WTC11 (cell line): ENCODE data around the gene DACT3. TPM values are rescaled to one million over a fixed set of nuclear protein-coding genes. Genes with fewer than 3 reads are reported as not detected.

Experiments
- ATAC-seq: fragments of 200-7000 bp; cut with Tn5 transposase; 2 replicates; pipeline ENCODE4 v1.10.0; 2021; ENCODE audit warnings: mild to moderate bottlenecking, moderate library complexity
- CTCF ChIA-PET: fragments of 300-600 bp; sonication (Branson Sonifier 250); formaldehyde crosslinking; loops from one replicate; lab custom pipeline; 2021; ENCODE audit warnings: antibody characterized with exemption; lab: Charles Lee
- POLR2A ChIA-PET: fragments of 350-600 bp; sonication (Branson Sonifier 250); formaldehyde crosslinking; loops from one replicate; lab custom pipeline; 2021; ENCODE audit warnings: antibody characterized with exemption; lab: Charles Lee
- DNase-seq: peaks from one replicate; pipeline ENCODE4 v3.0.0; 2021; ENCODE audit warnings: low spot score
- H3K27ac Mint-ChIP-seq: 2 replicates; pipeline ENCODE4 v1.8.0; 2021; ENCODE audit warnings: mixed read lengths
- H3K27me3 Mint-ChIP-seq: 2 replicates; pipeline ENCODE4 v1.8.0; 2021; ENCODE audit warnings: low read depth, mild to moderate bottlenecking, moderate library complexity, mixed read lengths
- H3K36me3 Mint-ChIP-seq: 2 replicates; pipeline ENCODE4 v1.8.0; 2021; ENCODE audit warnings: mixed read lengths
- H3K4me1 Mint-ChIP-seq: 2 replicates; pipeline ENCODE4 v1.8.0; 2022; ENCODE audit warnings: mixed read lengths
- H3K4me3 Mint-ChIP-seq: 2 replicates; pipeline ENCODE4 v1.8.0; 2021; ENCODE audit warnings: mild to moderate bottlenecking, moderate library complexity, mixed read lengths
- H3K9me3 Mint-ChIP-seq: 2 replicates; pipeline ENCODE4 v1.8.0; 2021; ENCODE audit warnings: mixed read lengths
- ETV6 ChIP-seq: sonication (generic); formaldehyde crosslinking; IDR thresholded peaks from 2 replicates; pipeline ENCODE4 v1.8.1; 2022; ENCODE audit warnings: mild to moderate bottlenecking, missing genetic modification reagents
- FOXK1 ChIP-seq: sonication (generic); formaldehyde crosslinking; IDR thresholded peaks from 2 replicates; pipeline ENCODE4 v1.8.0; 2022; ENCODE audit warnings: mild to moderate bottlenecking, moderate library complexity, missing genetic modification reagents
- FOXP1 ChIP-seq: sonication (generic); formaldehyde crosslinking; IDR thresholded peaks from 2 replicates; pipeline ENCODE4 v1.8.0; 2022; ENCODE audit warnings: missing genetic modification reagents, mild to moderate bottlenecking, moderate library complexity, borderline replicate concordance
- GTF2I ChIP-seq: fragments of 250-450 bp; sonication (Bioruptor Pico); conservative IDR thresholded peaks from 2 replicates; pipeline ENCODE4 v1.4.0; 2021; ENCODE audit warnings: mild to moderate bottlenecking
- IRF2 ChIP-seq: sonication (generic); formaldehyde crosslinking; IDR thresholded peaks from 2 replicates; pipeline ENCODE4 v1.8.0; 2022; ENCODE audit warnings: low read depth, missing genetic modification reagents, borderline replicate concordance
- KAT7 ChIP-seq: sonication (generic); formaldehyde crosslinking; IDR thresholded peaks from 2 replicates; pipeline ENCODE4 v1.8.1; 2023; ENCODE audit warnings: missing genetic modification reagents, mild to moderate bottlenecking, borderline replicate concordance
- MYBL2 ChIP-seq: sonication (generic); formaldehyde crosslinking; IDR thresholded peaks from 2 replicates; pipeline ENCODE4 v1.8.1; 2023; ENCODE audit warnings: mild to moderate bottlenecking, moderate library complexity, missing genetic modification reagents
- NR1H2 ChIP-seq: sonication (generic); formaldehyde crosslinking; IDR thresholded peaks from 2 replicates; pipeline ENCODE4 v1.9.0; 2021; ENCODE audit warnings: mild to moderate bottlenecking, moderate library complexity, missing genetic modification reagents
- NR2C2 ChIP-seq: sonication (generic); formaldehyde crosslinking; IDR thresholded peaks from 2 replicates; pipeline ENCODE4 v1.8.0; 2022; ENCODE audit warnings: mild to moderate bottlenecking, missing genetic modification reagents
- OVOL2 ChIP-seq: fragments of 250-450 bp; sonication (Bioruptor Pico); IDR thresholded peaks from 2 replicates; pipeline ENCODE4 v1.9.0; 2021; ENCODE audit warnings: mild to moderate bottlenecking, borderline replicate concordance
- SOX15 ChIP-seq: fragments of 250-450 bp; sonication (Bioruptor Pico); IDR thresholded peaks from 2 replicates; pipeline ENCODE4 v1.9.0; 2021; ENCODE audit warnings: mild to moderate bottlenecking
- TCF7 ChIP-seq: sonication (generic); formaldehyde crosslinking; IDR thresholded peaks from 2 replicates; pipeline ENCODE4 v1.8.0; 2022; ENCODE audit warnings: mild to moderate bottlenecking, low read depth, missing genetic modification reagents, moderate library complexity
- ZNF263 ChIP-seq: sonication (generic); formaldehyde crosslinking; IDR thresholded peaks from 2 replicates; pipeline ENCODE4 v1.8.1; 2022; ENCODE audit warnings: low read depth, mild to moderate bottlenecking, moderate library complexity, missing genetic modification reagents
- total RNA-seq: library from RNA; stranded (reverse); gene quantifications from 3 replicates; pipeline ENCODE4 v1.2.3, GENCODE V29; 2021
- TF ChIP-seq, protein P1 (sequence below): sonication (generic); formaldehyde crosslinking; IDR thresholded peaks from 2 replicates; pipeline ENCODE4 v1.8.1; 2023; ENCODE audit warnings: mild to moderate bottlenecking, missing genetic modification reagents
- TF ChIP-seq, protein P2 (sequence below): sonication (generic); formaldehyde crosslinking; IDR thresholded peaks from 2 replicates; pipeline ENCODE4 v1.8.0; 2022; ENCODE audit warnings: missing genetic modification reagents
- TF ChIP-seq, protein P3 (sequence below): sonication (generic); formaldehyde crosslinking; IDR thresholded peaks from 2 replicates; pipeline ENCODE4 v1.8.0; 2023; ENCODE audit warnings: mild to moderate bottlenecking, missing genetic modification reagents
- TF ChIP-seq, protein P4 (sequence below): sonication (generic); formaldehyde crosslinking; IDR thresholded peaks from 2 replicates; pipeline ENCODE4 v1.8.1; 2023; ENCODE audit warnings: mild to moderate bottlenecking, moderate library complexity, missing genetic modification reagents
- TF ChIP-seq, protein P5 (sequence below): sonication (generic); formaldehyde crosslinking; IDR thresholded peaks from 2 replicates; pipeline ENCODE4 v1.8.1; 2022; ENCODE audit warnings: mild to moderate bottlenecking, moderate library complexity, missing genetic modification reagents
- TF ChIP-seq, protein P6 (sequence below): sonication (generic); formaldehyde crosslinking; IDR thresholded peaks from 2 replicates; pipeline ENCODE4 v1.8.1; 2023; ENCODE audit warnings: mild to moderate bottlenecking, missing genetic modification reagents
- TF ChIP-seq, protein P7 (sequence below): sonication (generic); formaldehyde crosslinking; IDR thresholded peaks from 2 replicates; pipeline ENCODE4 v1.8.1; 2022; ENCODE audit warnings: low read depth, mild to moderate bottlenecking, moderate library complexity, missing genetic modification reagents, borderline replicate concordance
- TF ChIP-seq, protein P8 (sequence below): sonication (generic); formaldehyde crosslinking; IDR thresholded peaks from 2 replicates; pipeline ENCODE4 v1.8.0; 2022; ENCODE audit warnings: mild to moderate bottlenecking, missing genetic modification reagents

DACT3 gene
- total RNA-seq, 1 experiment from 2014 or later = 1.9 TPM

DNA sequence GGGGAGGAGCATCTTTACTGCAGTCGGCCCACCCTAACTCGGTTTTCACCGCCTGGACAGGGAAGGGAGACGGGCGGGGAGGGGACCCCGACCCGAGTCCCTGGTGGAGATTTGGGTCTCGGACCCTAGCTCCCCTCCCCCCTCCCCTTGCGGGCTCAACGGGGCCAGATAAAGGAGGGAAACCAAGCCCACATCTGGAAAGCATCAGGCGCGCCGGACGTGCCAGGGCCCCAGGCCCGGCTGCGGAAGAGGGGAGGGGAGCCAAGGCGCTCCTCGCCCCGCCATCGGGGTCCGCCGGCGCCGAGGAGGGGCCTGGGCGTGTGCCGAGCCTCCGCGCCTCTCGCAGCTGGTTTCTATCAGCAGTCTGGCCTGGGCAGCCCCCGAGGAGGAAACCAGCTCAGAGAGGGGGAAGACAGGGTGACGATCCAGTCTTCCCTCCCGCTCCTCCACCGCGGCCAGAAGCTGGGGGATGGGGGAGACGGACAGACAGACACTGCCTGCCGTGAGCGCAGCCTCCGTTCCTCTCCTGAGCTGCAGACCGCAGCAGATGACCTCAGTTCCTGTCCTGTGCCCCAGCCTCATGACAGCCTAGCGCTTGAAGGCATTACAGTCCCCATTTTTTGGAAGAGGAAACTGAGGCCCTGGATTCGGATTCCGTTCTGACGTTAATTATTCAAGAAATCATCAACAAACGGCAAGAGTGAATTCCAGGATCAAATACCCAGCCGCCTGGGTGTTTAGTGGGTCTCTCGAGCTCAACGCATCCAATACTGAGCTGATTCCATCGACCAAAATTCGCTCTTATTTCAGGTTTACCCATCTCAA, 21.4 kb downstream of the DACT3 start (continued):
- TF ChIP-seq, protein P1, sequence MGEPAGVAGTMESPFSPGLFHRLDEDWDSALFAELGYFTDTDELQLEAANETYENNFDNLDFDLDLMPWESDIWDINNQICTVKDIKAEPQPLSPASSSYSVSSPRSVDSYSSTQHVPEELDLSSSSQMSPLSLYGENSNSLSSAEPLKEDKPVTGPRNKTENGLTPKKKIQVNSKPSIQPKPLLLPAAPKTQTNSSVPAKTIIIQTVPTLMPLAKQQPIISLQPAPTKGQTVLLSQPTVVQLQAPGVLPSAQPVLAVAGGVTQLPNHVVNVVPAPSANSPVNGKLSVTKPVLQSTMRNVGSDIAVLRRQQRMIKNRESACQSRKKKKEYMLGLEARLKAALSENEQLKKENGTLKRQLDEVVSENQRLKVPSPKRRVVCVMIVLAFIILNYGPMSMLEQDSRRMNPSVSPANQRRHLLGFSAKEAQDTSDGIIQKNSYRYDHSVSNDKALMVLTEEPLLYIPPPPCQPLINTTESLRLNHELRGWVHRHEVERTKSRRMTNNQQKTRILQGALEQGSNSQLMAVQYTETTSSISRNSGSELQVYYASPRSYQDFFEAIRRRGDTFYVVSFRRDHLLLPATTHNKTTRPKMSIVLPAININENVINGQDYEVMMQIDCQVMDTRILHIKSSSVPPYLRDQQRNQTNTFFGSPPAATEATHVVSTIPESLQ (CRISPR knock-in tag) = no peak
- no peak for TF ChIP-seq IRF2 (CRISPR knock-in tag)
- TF ChIP-seq NR1H2 (CRISPR knock-in tag) = no peak
- peak; percentile 49 for TF ChIP-seq MYBL2 (CRISPR knock-in tag)
- TF ChIP-seq FOXP1 (CRISPR knock-in tag) = peak; percentile 68; the same call in 1 of the 2 replicates
- TF ChIP-seq, protein P2, sequence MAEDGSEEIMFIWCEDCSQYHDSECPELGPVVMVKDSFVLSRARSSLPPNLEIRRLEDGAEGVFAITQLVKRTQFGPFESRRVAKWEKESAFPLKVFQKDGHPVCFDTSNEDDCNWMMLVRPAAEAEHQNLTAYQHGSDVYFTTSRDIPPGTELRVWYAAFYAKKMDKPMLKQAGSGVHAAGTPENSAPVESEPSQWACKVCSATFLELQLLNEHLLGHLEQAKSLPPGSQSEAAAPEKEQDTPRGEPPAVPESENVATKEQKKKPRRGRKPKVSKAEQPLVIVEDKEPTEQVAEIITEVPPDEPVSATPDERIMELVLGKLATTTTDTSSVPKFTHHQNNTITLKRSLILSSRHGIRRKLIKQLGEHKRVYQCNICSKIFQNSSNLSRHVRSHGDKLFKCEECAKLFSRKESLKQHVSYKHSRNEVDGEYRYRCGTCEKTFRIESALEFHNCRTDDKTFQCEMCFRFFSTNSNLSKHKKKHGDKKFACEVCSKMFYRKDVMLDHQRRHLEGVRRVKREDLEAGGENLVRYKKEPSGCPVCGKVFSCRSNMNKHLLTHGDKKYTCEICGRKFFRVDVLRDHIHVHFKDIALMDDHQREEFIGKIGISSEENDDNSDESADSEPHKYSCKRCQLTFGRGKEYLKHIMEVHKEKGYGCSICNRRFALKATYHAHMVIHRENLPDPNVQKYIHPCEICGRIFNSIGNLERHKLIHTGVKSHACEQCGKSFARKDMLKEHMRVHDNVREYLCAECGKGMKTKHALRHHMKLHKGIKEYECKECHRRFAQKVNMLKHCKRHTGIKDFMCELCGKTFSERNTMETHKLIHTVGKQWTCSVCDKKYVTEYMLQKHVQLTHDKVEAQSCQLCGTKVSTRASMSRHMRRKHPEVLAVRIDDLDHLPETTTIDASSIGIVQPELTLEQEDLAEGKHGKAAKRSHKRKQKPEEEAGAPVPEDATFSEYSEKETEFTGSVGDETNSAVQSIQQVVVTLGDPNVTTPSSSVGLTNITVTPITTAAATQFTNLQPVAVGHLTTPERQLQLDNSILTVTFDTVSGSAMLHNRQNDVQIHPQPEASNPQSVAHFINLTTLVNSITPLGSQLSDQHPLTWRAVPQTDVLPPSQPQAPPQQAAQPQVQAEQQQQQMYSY (CRISPR knock-in tag) = peak; percentile 11; the same call in 1 of the 2 replicates
- no peak for TF ChIP-seq OVOL2
- TF ChIP-seq, protein P3, sequence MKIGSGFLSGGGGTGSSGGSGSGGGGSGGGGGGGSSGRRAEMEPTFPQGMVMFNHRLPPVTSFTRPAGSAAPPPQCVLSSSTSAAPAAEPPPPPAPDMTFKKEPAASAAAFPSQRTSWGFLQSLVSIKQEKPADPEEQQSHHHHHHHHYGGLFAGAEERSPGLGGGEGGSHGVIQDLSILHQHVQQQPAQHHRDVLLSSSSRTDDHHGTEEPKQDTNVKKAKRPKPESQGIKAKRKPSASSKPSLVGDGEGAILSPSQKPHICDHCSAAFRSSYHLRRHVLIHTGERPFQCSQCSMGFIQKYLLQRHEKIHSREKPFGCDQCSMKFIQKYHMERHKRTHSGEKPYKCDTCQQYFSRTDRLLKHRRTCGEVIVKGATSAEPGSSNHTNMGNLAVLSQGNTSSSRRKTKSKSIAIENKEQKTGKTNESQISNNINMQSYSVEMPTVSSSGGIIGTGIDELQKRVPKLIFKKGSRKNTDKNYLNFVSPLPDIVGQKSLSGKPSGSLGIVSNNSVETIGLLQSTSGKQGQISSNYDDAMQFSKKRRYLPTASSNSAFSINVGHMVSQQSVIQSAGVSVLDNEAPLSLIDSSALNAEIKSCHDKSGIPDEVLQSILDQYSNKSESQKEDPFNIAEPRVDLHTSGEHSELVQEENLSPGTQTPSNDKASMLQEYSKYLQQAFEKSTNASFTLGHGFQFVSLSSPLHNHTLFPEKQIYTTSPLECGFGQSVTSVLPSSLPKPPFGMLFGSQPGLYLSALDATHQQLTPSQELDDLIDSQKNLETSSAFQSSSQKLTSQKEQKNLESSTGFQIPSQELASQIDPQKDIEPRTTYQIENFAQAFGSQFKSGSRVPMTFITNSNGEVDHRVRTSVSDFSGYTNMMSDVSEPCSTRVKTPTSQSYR = peak; percentile 60; the same call in 1 of the 2 replicates
- TF ChIP-seq, protein P4, sequence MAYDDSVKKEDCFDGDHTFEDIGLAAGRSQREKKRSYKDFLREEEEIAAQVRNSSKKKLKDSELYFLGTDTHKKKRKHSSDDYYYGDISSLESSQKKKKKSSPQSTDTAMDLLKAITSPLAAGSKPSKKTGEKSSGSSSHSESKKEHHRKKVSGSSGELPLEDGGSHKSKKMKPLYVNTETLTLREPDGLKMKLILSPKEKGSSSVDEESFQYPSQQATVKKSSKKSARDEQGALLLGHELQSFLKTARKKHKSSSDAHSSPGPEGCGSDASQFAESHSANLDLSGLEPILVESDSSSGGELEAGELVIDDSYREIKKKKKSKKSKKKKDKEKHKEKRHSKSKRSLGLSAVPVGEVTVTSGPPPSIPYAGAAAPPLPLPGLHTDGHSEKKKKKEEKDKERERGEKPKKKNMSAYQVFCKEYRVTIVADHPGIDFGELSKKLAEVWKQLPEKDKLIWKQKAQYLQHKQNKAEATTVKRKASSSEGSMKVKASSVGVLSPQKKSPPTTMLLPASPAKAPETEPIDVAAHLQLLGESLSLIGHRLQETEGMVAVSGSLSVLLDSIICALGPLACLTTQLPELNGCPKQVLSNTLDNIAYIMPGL = peak; percentile 78
- TF ChIP-seq GTF2I = peak; percentile 48; the same call in 1 of the 2 replicates
- TF ChIP-seq ETV6 (CRISPR knock-in tag) = peak; percentile 68; the same call in 1 of the 2 replicates
- peak; percentile 78 for TF ChIP-seq ZNF263
- no peak for TF ChIP-seq KAT7
- TF ChIP-seq, protein P5, sequence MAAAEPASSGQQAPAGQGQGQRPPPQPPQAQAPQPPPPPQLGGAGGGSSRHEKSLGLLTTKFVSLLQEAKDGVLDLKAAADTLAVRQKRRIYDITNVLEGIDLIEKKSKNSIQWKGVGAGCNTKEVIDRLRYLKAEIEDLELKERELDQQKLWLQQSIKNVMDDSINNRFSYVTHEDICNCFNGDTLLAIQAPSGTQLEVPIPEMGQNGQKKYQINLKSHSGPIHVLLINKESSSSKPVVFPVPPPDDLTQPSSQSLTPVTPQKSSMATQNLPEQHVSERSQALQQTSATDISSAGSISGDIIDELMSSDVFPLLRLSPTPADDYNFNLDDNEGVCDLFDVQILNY (CRISPR knock-in tag) = no peak

DNA sequence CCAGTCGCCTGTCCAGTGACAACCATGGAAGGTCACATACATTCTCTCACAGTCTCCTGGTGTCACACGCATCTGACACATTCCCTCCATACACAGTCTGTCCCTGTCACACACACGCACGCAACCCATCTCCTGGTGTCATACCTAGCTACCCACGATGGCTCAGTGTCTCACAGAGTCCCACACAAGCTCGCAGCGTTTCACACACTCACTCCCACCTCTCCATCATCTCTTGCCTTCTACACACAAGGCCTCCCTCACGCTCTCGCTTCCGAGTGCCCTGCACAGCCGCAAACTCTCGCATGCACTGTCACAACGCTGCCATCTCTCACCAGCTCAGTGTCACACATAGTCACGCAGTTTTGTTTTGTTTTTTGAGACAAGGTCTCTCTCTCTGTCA, 23.8 kb downstream of the DACT3 start:
- Mint-ChIP-seq H3K4me1 (peaks cover 19% of the 10 kb centered on the region), H3K27me3 (peaks cover 56% of the 10 kb centered on the region), H3K27ac (no peak overlapping the region), H3K4me3 (no peak overlapping the region), H3K36me3 (no peaks in the 10 kb centered on the region), H3K9me3 (no peaks in the 10 kb centered on the region)
- ChIA-PET CTCF (interaction anchor here (0.6 to 2.6 kb wide), 3 partner anchors 20 to 25 kb away, joined by 4 to 25 read pairs (median 5); partner anchors contain the start of gene DACT3), POLR2A (interaction anchor here (1.7 kb wide), 1 partner anchor 24 kb away, joined by 3 read pairs; no protein-coding TSS in a partner anchor)
- no peak for DNase-seq
- ATAC-seq = no peak
- TF ChIP-seq FOXK1 (CRISPR knock-in tag) (no peak), SOX15 (CRISPR knock-in tag) (no peak), TCF7 (no peak), NR2C2 (CRISPR knock-in tag) (no peak)
- TF ChIP-seq, protein P6, sequence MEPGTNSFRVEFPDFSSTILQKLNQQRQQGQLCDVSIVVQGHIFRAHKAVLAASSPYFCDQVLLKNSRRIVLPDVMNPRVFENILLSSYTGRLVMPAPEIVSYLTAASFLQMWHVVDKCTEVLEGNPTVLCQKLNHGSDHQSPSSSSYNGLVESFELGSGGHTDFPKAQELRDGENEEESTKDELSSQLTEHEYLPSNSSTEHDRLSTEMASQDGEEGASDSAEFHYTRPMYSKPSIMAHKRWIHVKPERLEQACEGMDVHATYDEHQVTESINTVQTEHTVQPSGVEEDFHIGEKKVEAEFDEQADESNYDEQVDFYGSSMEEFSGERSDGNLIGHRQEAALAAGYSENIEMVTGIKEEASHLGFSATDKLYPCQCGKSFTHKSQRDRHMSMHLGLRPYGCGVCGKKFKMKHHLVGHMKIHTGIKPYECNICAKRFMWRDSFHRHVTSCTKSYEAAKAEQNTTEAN = no peak
- TF ChIP-seq, protein P7, sequence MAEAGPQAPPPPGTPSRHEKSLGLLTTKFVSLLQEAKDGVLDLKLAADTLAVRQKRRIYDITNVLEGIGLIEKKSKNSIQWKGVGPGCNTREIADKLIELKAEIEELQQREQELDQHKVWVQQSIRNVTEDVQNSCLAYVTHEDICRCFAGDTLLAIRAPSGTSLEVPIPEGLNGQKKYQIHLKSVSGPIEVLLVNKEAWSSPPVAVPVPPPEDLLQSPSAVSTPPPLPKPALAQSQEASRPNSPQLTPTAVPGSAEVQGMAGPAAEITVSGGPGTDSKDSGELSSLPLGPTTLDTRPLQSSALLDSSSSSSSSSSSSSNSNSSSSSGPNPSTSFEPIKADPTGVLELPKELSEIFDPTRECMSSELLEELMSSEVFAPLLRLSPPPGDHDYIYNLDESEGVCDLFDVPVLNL = no peak
- TF ChIP-seq, protein P8, sequence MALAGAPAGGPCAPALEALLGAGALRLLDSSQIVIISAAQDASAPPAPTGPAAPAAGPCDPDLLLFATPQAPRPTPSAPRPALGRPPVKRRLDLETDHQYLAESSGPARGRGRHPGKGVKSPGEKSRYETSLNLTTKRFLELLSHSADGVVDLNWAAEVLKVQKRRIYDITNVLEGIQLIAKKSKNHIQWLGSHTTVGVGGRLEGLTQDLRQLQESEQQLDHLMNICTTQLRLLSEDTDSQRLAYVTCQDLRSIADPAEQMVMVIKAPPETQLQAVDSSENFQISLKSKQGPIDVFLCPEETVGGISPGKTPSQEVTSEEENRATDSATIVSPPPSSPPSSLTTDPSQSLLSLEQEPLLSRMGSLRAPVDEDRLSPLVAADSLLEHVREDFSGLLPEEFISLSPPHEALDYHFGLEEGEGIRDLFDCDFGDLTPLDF (CRISPR knock-in tag) = no peak
